ENCODE results near the gene TRAM2. TPM values are rescaled to one million over a fixed set of nuclear protein-coding genes. Genes with fewer than 3 reads are reported as not detected.

Gene TRAM2
- total RNA-seq, 1 experiment from 2014 or later: 17.7 TPM

GRCh38 chr6:52496631-52497030 is 80.2 kb downstream of the TRAM2 start:
- Histone ChIP-seq H3K27me3 (ENCODE audit: low read length) (no peaks in the 10 kb centered on the region), H3K27ac (ENCODE audit: low read length) (no peak overlapping the region), H3K9ac (ENCODE audit: low read length) (no peak overlapping the region), H2AFZ (ENCODE audit: low read length) (no peak overlapping the region), H3K9me2 (replicated peaks; ENCODE audit: low read length) (no peaks in the 10 kb centered on the region), H3K4me3 (ENCODE audit: low read length) (no peak overlapping the region), H3K4me2 (ENCODE audit: low read length) (no peak overlapping the region), H3F3A (ENCODE audit: low read length, unreplicated experiment) (no peaks in the 10 kb centered on the region), H3K79me2 (ENCODE audit: low read length) (no peaks in the 10 kb centered on the region), H4K20me1 (ENCODE audit: low read length) (no peaks in the 10 kb centered on the region), H3K9me3 (ENCODE audit: low read length) (no peaks in the 10 kb centered on the region), H3K36me3 (ENCODE audit: low read depth, low read length) (no peaks in the 10 kb centered on the region), H3K4me1 (ENCODE audit: insufficient read depth, low read length) (no peaks in the 10 kb centered on the region)
- POLR2A ChIA-PET (ENCODE audit: unreplicated experiment): no interaction called here
- CTCF ChIA-PET: no interaction called here
- DNase-seq (no peak), ATAC-seq (no peak)
- intact Hi-C loops (cut with micrococcal nuclease): no loop called here
- no TSS peak for BruUV-seq (replicated peaks)
- TF ChIP-seq EZH2phosphoT487 (IDR thresholded peaks at IDR 0.05; ENCODE audit: borderline replicate concordance, low read length): no peak
- TF ChIP-seq EZH2 (IDR thresholded peaks at IDR 0.05; ENCODE audit: low read length, unreplicated experiment): no peak
- no peak for TF ChIP-seq CTCF (conservative IDR thresholded peaks at IDR 0.05; ENCODE audit: low read depth, low read length)

- Histone ChIP-seq H3K4me2 (ENCODE audit: low read length) (no peak overlapping the region), H3K9ac (ENCODE audit: low read length) (no peak overlapping the region), H3K79me2 (ENCODE audit: low read length) (no peaks in the 10 kb centered on the region), H3K27me3 (ENCODE audit: low read length) (no peaks in the 10 kb centered on the region), H4K20me1 (ENCODE audit: low read length) (no peaks in the 10 kb centered on the region), H2AFZ (ENCODE audit: low read length) (no peak overlapping the region), H3K9me3 (ENCODE audit: low read length) (no peaks in the 10 kb centered on the region), H3K4me3 (ENCODE audit: low read length) (no peak overlapping the region), H3K36me3 (ENCODE audit: low read depth, low read length) (no peaks in the 10 kb centered on the region), H3K27ac (ENCODE audit: low read length) (no peak overlapping the region), H3K9me2 (replicated peaks; ENCODE audit: low read length) (no peaks in the 10 kb centered on the region), H3K4me1 (ENCODE audit: insufficient read depth, low read length) (no peaks in the 10 kb centered on the region), H3F3A (ENCODE audit: low read length, unreplicated experiment) (no peaks in the 10 kb centered on the region)
- no TSS peak for BruUV-seq (replicated peaks)
- no peak for TF ChIP-seq EZH2 (IDR thresholded peaks at IDR 0.05; ENCODE audit: low read length, unreplicated experiment)
- TF ChIP-seq EZH2phosphoT487 (IDR thresholded peaks at IDR 0.05; ENCODE audit: borderline replicate concordance, low read length): no peak
- DNase-seq (no peak), ATAC-seq (peak; percentile 24; the same call in 1 of the 2 replicates)
- ChIA-PET POLR2A (ENCODE audit: unreplicated experiment) (no interaction called here), CTCF (interaction anchor here (0.5 kb wide), 1 partner anchor 86 kb away, joined by 3 read pairs; no protein-coding TSS in a partner anchor)
- intact Hi-C loops (cut with micrococcal nuclease): no loop called here
These were observed 80.9 kb downstream of the TRAM2 start for GRCh38 chr6:52495922-52496321.

GRCh38 chr6:52494298-52495072 is 82.4 kb downstream of the TRAM2 start:
- no peak overlapping the region for H3K9ac ChIP-seq (ENCODE audit: low read length)
- no peaks in the 10 kb centered on the region for H3K9me3 ChIP-seq (ENCODE audit: low read length)
- H3K36me3 ChIP-seq (ENCODE audit: low read depth, low read length): no peaks in the 10 kb centered on the region
- no peak for ATAC-seq
- DNase-seq: no peak
- no TSS peak for BruUV-seq (replicated peaks)
- POLR2A ChIA-PET (ENCODE audit: unreplicated experiment): no interaction called here
- no peaks in the 10 kb centered on the region for H3F3A ChIP-seq (ENCODE audit: low read length, unreplicated experiment)
- CTCF ChIA-PET: interaction anchor here (0.5 to 0.6 kb wide), 2 partner anchors 9 to 87 kb away, joined by 3 to 13 read pairs; no protein-coding TSS in a partner anchor
- no peaks in the 10 kb centered on the region for H3K79me2 ChIP-seq (ENCODE audit: low read length)
- H3K9me2 ChIP-seq (replicated peaks; ENCODE audit: low read length): no peaks in the 10 kb centered on the region
- H3K27ac ChIP-seq (ENCODE audit: low read length): no peak overlapping the region
- intact Hi-C loops (cut with micrococcal nuclease): no loop called here
- no peaks in the 10 kb centered on the region for H4K20me1 ChIP-seq (ENCODE audit: low read length)
- H3K4me3 ChIP-seq (ENCODE audit: low read length): no peak overlapping the region
- no peak overlapping the region for H2AFZ ChIP-seq (ENCODE audit: low read length)
- no peaks in the 10 kb centered on the region for H3K4me1 ChIP-seq (ENCODE audit: insufficient read depth, low read length)
- H3K27me3 ChIP-seq (ENCODE audit: low read length): no peaks in the 10 kb centered on the region
- H3K4me2 ChIP-seq (ENCODE audit: low read length): no peak overlapping the region
- TF ChIP-seq CTCF (conservative IDR thresholded peaks at IDR 0.05; ENCODE audit: low read depth, low read length) (no peak), EZH2phosphoT487 (IDR thresholded peaks at IDR 0.05; ENCODE audit: borderline replicate concordance, low read length) (no peak), EZH2 (IDR thresholded peaks at IDR 0.05; ENCODE audit: low read length, unreplicated experiment) (no peak)

All from PC-3 (cell line).